Neutrophil (primary cell): ENCODE measurements around the gene MRPS22.

Experiments used
- H3K27ac ChIP-seq: fragments of 200-600 bp; sonication (generic); 2 replicates; pipeline ENCODE4 v1.5.1; 2016; ENCODE audit warnings: mild to moderate bottlenecking, moderate library complexity
- H3K27me3 ChIP-seq: fragments of 200-600 bp; sonication (generic); 2 replicates; pipeline ENCODE4 v1.6.0; 2016; ENCODE audit warnings: mild to moderate bottlenecking
- H3K36me3 ChIP-seq: fragments of 200-600 bp; sonication (generic); 2 replicates; pipeline ENCODE4 v1.5.1; 2017
- H3K4me1 ChIP-seq, 2 experiments: fragments of 200-600 bp in 1 of 2; sonication (generic) in 1 of 2; 1 replicate in 1 of 2; 2 replicates in 1 of 2; pipeline versions ENCODE4 v1.5.1 to v1.6.1; 2013 to 2016; ENCODE audit warnings: low read depth in 1 of 2, low read length in 1 of 2, mild to moderate bottlenecking in 1 of 2, moderate library complexity in 1 of 2; ENCODE audit not compliant: control insufficient read depth in 1 of 2, insufficient read depth in 1 of 2
- H3K4me3 ChIP-seq, 2 experiments: fragments of 200-600 bp in 1 of 2; sonication (generic) in 1 of 2; 1 replicate in 1 of 2; 2 replicates in 1 of 2; pipeline ENCODE4 v1.5.1; 2013 to 2016; ENCODE audit warnings: low read depth in 1 of 2, low read length in 1 of 2, mild to moderate bottlenecking in 1 of 2, moderate library complexity in 1 of 2
- H3K9me3 ChIP-seq: fragments of 200-600 bp; sonication (generic); 2 replicates; pipeline ENCODE4 v1.5.1; 2016
- CTCF ChIP-seq: fragments of 200-600 bp; sonication (generic); IDR thresholded peaks from 2 replicates; pipeline ENCODE4 v1.5.1; 2016; ENCODE audit warnings: antibody characterized with exemption

MRPS22 gene

DNA sequence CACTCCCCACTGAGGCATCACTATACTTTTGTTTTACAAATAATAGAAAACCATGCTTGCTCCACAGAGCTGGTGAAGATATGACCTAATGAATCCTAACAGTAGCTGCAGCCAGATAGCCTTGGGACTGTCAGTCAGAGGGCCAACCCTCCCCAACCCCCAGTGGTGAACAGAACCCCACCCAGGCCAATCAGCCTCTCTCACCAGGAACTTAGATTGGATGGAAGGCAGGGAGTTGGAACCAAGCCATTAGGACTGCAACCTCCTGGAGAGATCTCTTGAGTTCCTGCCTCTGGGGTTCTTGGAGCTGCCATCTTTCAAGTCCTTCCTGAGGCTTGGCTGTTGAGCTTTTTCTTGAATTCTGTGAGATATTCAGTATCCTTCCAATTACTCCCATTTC lies 3.0 kb upstream of the MRPS22 start:
- Histone ChIP-seq H3K9me3 (no peaks in the 10 kb centered on the region), H3K27me3 (peaks cover 17% of the 10 kb centered on the region), H3K27ac (no peak overlapping the region), H3K36me3 (no peaks in the 10 kb centered on the region), H3K4me3 (no peak overlapping the region), H3K4me1 (peaks cover 13 to 14% of the 10 kb centered on the region in 2 experiments)
- no peak for TF ChIP-seq CTCF

GRCh38 chr3:139342054-139342453 lies 1.8 kb upstream of the MRPS22 start:
- TF ChIP-seq CTCF, result no peak
- Histone ChIP-seq H3K27ac (no peak overlapping the region), H3K27me3 (peaks cover 17% of the 10 kb centered on the region), H3K4me1 (peaks cover 13 to 14% of the 10 kb centered on the region in 2 experiments), H3K36me3 (peaks cover 3% of the 10 kb centered on the region), H3K9me3 (no peaks in the 10 kb centered on the region), H3K4me3 (no peak overlapping the region)

- Histone ChIP-seq H3K36me3 (peaks cover 51% of the 10 kb centered on the region), H3K4me3 (no peak overlapping the region), H3K27ac (no peak overlapping the region), H3K4me1 (peaks cover 13 to 14% of the 10 kb centered on the region in 2 experiments), H3K27me3 (no peaks in the 10 kb centered on the region), H3K9me3 (no peaks in the 10 kb centered on the region)
- no peak for TF ChIP-seq CTCF
Observed at GRCh38 chr3:139346771-139347170, 3.0 kb downstream of the MRPS22 start.

DNA sequence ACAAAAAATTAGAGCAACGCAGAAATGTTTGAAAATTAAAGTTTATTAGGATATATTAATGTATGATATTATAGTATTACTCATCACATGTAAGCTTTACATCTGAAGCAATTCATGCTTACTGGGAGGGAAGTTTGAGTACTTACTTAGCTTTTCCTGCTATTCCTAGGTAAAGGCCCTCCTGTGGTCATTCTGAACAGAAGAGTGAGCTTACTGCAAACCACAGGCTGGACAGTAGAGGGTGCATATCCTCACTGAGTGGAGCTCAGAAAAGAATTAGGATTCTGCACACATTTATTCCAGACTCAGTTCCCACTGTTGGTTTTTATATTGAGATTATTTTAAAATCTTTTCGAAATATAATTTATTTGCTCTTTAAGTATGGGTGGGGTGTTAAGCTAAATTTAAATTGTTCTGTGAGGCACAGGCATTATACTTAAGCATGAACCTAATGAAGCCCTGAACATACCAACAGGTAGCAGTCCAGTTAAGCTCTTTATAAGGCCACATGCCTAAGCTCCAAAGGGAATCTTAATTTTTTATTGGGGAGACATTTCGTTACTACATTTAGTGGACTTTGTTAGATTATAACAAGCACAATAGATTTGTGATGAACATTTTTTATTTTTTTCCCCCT lies 10.2 kb downstream of the MRPS22 start:
- TF ChIP-seq CTCF, result no peak

DNA sequence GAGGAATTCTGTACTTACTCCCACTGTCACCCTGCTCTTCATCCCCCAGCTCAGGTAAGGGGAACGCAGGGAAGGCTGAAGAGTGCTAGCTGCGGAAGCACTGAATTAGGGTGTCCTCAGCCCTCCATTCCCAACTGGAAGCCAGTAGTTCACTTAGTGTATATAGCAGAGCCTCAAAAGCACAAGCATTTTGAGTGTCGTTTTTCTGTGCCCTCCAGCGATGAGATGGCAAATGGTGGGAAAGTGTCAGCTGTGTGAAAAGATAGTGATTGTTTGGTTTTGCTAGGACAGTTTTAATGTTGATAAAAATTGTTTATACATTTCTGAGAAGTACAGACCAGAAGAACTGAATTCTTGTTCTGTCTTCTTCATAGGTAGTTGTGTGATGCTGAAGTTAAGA lies 10.8 kb downstream of the MRPS22 start:
- H3K9me3 ChIP-seq, result no peaks in the 10 kb centered on the region
- no peaks in the 10 kb centered on the region for H3K27me3 ChIP-seq
- peaks cover 100% of the 10 kb centered on the region for H3K36me3 ChIP-seq
- no peak overlapping the region for H3K27ac ChIP-seq
- TF ChIP-seq CTCF, result no peak
- H3K4me3 ChIP-seq, result no peak overlapping the region
- no peaks in the 10 kb centered on the region for H3K4me1 ChIP-seq

More for the DNA sequence above, 10.2 kb downstream of the MRPS22 start:
- H3K4me1 ChIP-seq, result no peaks in the 10 kb centered on the region
- H3K27me3 ChIP-seq, result no peaks in the 10 kb centered on the region
- no peak overlapping the region for H3K27ac ChIP-seq
- H3K36me3 ChIP-seq, result peaks cover 100% of the 10 kb centered on the region
- no peaks in the 10 kb centered on the region for H3K9me3 ChIP-seq
- no peak overlapping the region for H3K4me3 ChIP-seq
